Endothelial cell of umbilical vein (primary cell): ENCODE data around the gene AXDND1.

Source experiments
- EZH2 ChIP-seq: IDR thresholded peaks from 2 replicates; pipeline ENCODE4 v1.6.1; 2012; ENCODE audit warnings: borderline replicate concordance, low read depth, mild to moderate bottlenecking, moderate library complexity, low read length, inconsistent platforms; ENCODE audit not compliant: severe bottlenecking
- GATA2 ChIP-seq: IDR thresholded peaks from 2 replicates; pipeline ENCODE4 v1.7.0; 2011; ENCODE audit warnings: low read depth, mild to moderate bottlenecking, moderate library complexity, mixed read lengths, low read length; ENCODE audit not compliant: insufficient read length, insufficient read depth
- JUN ChIP-seq: IDR thresholded peaks from 2 replicates; pipeline ENCODE4 v1.6.1; 2011; ENCODE audit warnings: borderline replicate concordance, low read depth; ENCODE audit not compliant: insufficient read length, insufficient read depth
- MAX ChIP-seq: IDR thresholded peaks from 2 replicates; pipeline ENCODE4 v1.6.1; 2011; ENCODE audit not compliant: insufficient read depth, insufficient read length
- POLR2A ChIP-seq: IDR thresholded peaks from 2 replicates; pipeline ENCODE4 v1.6.1; 2012; ENCODE audit warnings: low read depth, mild to moderate bottlenecking, control low read depth, low read length
- POLR2AphosphoS5 ChIP-seq: IDR thresholded peaks from 2 replicates; pipeline ENCODE4 v1.6.1; 2012; ENCODE audit warnings: low read depth, mild to moderate bottlenecking, control low read depth, low read length, moderate library complexity; ENCODE audit not compliant: insufficient read depth
- TF ChIP-seq, protein P1 (sequence below), 2 donors: IDR thresholded peaks; 1 replicate in 1 of 2; 2 replicates in 1 of 2; pipeline ENCODE4 v1.5.1; 2011; ENCODE audit warnings: low read length in 2 of 2, mild to moderate bottlenecking in 2 of 2, moderate library complexity in 2 of 2, control low read depth in 1 of 2, inconsistent platforms in 1 of 2, low read depth in 1 of 2; ENCODE audit not compliant: insufficient read depth in 1 of 2; ENCODE audit errors: extremely low read depth in 1 of 2

DNA sequence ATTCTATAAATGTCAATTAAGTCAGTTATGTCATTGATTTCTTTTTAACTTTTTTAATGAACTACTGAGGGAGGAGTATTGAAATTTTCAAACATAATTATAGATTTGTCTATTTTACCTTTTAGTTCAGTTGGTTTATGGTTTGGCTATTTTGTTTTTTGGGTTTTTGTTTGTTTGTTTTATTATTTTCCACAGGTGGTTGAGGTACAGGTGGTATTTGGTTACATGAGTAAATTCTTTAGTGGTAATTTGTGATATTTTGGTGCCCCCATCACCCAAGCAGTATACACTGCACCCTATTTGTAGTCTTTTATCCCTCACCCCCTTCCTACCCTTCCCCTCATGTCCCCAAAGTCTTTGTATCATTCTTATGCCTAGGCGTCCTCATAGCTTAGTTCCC, 235.3 kb downstream of the AXDND1 start:
- TF ChIP-seq EZH2 (no peak), POLR2AphosphoS5 (no peak), POLR2A (no peak), JUN (no peak), GATA2 (no peak), MAX (no peak)
- TF ChIP-seq, protein P1, sequence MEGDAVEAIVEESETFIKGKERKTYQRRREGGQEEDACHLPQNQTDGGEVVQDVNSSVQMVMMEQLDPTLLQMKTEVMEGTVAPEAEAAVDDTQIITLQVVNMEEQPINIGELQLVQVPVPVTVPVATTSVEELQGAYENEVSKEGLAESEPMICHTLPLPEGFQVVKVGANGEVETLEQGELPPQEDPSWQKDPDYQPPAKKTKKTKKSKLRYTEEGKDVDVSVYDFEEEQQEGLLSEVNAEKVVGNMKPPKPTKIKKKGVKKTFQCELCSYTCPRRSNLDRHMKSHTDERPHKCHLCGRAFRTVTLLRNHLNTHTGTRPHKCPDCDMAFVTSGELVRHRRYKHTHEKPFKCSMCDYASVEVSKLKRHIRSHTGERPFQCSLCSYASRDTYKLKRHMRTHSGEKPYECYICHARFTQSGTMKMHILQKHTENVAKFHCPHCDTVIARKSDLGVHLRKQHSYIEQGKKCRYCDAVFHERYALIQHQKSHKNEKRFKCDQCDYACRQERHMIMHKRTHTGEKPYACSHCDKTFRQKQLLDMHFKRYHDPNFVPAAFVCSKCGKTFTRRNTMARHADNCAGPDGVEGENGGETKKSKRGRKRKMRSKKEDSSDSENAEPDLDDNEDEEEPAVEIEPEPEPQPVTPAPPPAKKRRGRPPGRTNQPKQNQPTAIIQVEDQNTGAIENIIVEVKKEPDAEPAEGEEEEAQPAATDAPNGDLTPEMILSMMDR (IDR thresholded peaks at IDR 0.05; ENCODE audit: extremely low read depth in 1 of 2, insufficient read depth in 1 of 2, low read depth in 1 of 2, low read length in 2 of 2): no peak
